ENCODE results near the gene SLC6A5. TPM values are rescaled to one million over a fixed set of nuclear protein-coding genes. Genes with fewer than 3 reads are reported as not detected.
"Not testable (repeated sequence)": the region's sequence is repeated elsewhere in the genome, so short reads cannot be mapped to it uniquely, and the experiment has no call there.

The SLC6A5 gene
- total and polyA plus RNA-seq, 2 experiments from 2014 or later: not detected

DNA sequence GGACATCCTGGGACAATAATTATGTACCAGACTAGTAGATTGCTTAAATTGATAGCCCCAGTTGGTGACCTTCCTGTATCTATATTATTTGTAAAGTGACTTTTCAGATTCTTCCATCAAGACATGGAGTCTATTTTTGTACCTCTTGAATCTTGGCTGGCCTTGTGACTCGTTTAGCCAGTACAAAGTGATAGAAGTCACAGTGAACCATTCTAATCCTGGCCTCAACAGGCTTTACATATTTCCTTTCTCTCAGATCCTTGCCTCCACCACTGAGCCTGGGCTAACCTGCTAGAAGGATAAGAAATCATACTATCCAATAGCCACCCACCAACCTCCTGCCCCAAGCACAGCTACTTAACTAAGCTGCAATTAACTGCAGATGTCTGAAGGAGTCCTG is 37.5 kb upstream of the SLC6A5 start:
- H3K36me3 ChIP-seq: no peaks in the 10 kb centered on the region
- no peak overlapping the region for H3K27ac ChIP-seq
- no peaks in the 10 kb centered on the region for H3K9me3 ChIP-seq (ENCODE audit: low read depth)
- no peak for DNase-seq (ENCODE audit: low read depth in 1 of 2, low spot score in 1 of 2)
- H3K4me1 ChIP-seq (ENCODE audit: low read depth): no peaks in the 10 kb centered on the region
- TF ChIP-seq, protein P1, sequence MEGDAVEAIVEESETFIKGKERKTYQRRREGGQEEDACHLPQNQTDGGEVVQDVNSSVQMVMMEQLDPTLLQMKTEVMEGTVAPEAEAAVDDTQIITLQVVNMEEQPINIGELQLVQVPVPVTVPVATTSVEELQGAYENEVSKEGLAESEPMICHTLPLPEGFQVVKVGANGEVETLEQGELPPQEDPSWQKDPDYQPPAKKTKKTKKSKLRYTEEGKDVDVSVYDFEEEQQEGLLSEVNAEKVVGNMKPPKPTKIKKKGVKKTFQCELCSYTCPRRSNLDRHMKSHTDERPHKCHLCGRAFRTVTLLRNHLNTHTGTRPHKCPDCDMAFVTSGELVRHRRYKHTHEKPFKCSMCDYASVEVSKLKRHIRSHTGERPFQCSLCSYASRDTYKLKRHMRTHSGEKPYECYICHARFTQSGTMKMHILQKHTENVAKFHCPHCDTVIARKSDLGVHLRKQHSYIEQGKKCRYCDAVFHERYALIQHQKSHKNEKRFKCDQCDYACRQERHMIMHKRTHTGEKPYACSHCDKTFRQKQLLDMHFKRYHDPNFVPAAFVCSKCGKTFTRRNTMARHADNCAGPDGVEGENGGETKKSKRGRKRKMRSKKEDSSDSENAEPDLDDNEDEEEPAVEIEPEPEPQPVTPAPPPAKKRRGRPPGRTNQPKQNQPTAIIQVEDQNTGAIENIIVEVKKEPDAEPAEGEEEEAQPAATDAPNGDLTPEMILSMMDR (IDR thresholded peaks at IDR 0.05; ENCODE audit: low read depth, low read length): no peak
- peaks cover 2% of the 10 kb centered on the region for H3K27me3 ChIP-seq
- no peak overlapping the region for H3K4me3 ChIP-seq

DNA sequence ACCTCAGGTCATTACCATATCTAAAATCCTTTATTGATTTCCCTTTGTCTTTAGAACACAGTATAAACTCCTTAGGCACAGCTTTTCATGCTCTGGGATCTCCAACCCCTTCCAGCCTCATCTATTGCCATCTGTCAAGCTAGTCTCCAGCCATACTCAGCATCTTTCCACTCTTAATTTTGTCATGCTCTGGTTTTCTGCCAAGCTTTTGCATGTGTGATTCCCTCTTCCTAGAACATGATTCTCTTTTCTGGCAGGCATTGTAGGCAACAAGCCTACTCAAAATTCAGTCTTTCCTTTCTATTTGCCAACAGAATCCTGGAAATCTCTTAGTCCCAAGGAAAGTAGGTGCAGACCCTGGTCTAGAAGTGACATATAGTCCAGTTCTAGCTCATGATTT is 35.5 kb upstream of the SLC6A5 start:
- no peak for DNase-seq (ENCODE audit: low read depth in 1 of 2, low spot score in 1 of 2)
- no peaks in the 10 kb centered on the region for H3K4me1 ChIP-seq (ENCODE audit: low read depth)
- TF ChIP-seq, protein P1 (IDR thresholded peaks at IDR 0.05; ENCODE audit: low read depth, low read length): no peak
- H3K4me3 ChIP-seq: no peak overlapping the region
- H3K9me3 ChIP-seq (ENCODE audit: low read depth): no peaks in the 10 kb centered on the region
- no peak overlapping the region for H3K27ac ChIP-seq
- peaks cover 2% of the 10 kb centered on the region for H3K27me3 ChIP-seq
- no peaks in the 10 kb centered on the region for H3K36me3 ChIP-seq

DNA sequence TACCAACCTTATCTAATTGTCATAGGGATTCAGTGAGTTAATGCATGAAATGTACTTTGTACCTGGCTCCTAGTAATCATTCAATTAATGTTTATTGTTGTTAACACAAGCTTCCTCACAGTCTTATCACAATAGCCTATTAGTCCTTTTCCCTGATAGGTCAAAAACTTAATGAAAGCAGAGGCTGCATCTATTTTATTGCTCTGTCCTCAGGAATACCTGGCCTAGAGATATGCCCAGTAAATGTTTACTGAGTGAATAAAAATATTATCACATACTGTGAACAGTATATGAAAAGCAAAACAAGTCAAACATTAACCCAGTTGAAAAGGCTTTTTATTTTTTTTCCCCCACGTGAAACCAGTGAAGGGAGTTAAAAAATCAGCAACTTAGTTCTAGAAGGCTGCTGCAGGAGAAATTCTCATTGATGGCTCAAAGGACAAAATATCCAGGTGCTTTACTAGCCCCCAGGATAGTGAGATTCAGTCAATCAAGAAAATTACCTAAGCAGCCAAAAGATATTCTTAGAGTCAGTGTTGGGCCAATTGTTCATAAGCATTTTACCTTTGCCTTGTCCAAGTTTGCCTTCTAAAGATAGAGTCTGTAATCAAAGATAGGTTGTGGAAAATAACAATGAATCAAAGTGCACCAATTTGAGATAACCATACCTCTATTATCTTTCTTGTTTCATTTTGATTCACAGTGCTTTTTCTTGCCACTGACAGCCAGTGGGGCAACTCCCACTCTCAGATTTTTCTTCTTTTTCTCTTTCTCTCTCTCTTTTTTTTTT is 34.4 kb upstream of the SLC6A5 start:
- Histone ChIP-seq H3K9me3 (ENCODE audit: low read depth) (no peaks in the 10 kb centered on the region), H3K4me3 (no peak overlapping the region), H3K27ac (no peak overlapping the region), H3K27me3 (peaks cover 2% of the 10 kb centered on the region), H3K36me3 (no peaks in the 10 kb centered on the region), H3K4me1 (ENCODE audit: low read depth) (no peaks in the 10 kb centered on the region)
- DNase-seq (ENCODE audit: low read depth in 1 of 2, low spot score in 1 of 2): no peak
- TF ChIP-seq, protein P1 (IDR thresholded peaks at IDR 0.05; ENCODE audit: low read depth, low read length): no peak

DNA sequence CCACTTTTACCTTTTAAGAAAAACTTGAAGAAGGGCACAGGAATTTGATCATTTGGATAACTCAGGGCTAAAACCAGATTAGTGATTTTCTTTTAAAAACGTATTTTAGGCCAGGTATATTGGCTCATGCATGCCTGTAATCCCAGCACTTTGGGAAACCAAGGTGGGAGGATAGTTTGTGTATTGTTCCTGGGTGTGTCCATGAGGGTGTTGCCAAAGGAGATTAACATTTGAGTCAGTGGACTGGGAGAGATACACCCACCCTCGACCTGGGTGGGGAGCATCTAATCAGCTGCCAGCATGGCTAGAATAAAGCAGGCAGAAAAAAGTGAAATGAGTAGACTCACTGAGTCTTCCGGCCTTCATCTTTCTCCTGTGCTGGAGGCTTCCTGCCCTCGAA is 33.3 kb upstream of the SLC6A5 start:
- H3K27ac ChIP-seq; H3K4me3 ChIP-seq; DNase-seq (ENCODE audit: low read depth in 1 of 2, low spot score in 1 of 2); H3K4me1 ChIP-seq (ENCODE audit: low read depth); H3K36me3 ChIP-seq; H3K27me3 ChIP-seq; H3K9me3 ChIP-seq (ENCODE audit: low read depth): not testable (repeated sequence)

DNA sequence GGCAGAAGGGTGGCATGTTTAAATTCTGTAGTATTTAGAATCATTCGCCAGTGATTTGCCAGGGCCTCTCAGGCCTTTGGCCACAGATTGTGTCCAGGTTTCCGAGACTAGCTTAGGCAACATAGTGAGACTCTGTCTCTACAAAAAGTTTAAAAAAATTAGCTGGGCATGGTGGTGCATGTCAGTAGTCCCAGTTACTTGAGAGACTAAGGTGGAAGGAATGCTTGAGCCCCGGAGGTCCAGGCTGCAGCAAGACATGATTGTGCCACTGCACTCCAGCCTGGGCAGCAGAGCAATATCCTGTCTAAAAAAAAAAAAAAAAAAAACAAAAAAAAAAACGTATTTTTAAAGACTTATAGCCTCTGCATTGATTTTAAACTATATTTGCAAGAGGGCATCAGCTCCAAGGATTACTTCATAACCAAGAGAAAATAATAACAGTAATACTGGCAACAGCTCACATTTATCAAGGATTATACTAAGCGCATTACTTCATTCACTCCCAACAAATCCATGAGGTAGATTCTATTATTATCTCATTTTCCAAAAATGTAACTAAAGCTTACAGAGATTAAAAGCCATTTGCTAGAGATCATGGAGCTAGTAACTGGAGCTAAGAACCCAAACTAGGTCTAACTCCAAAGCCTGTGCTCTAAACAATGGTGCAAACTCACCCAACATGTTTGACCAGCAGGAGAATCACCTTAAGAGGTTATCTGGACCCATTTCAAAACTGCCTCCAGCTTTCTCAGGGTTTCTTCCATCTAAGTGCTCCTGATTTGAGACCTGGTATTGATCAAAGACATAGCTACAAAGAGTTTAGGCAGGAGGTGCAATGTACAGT is 32.6 kb upstream of the SLC6A5 start:
- DNase-seq (ENCODE audit: low read depth in 1 of 2, low spot score in 1 of 2): no peak
- Histone ChIP-seq H3K4me3 (no peak overlapping the region), H3K27ac (no peak overlapping the region), H3K36me3 (no peaks in the 10 kb centered on the region), H3K27me3 (peaks cover 2% of the 10 kb centered on the region), H3K4me1 (ENCODE audit: low read depth) (no peaks in the 10 kb centered on the region), H3K9me3 (ENCODE audit: low read depth) (no peaks in the 10 kb centered on the region)
- TF ChIP-seq, protein P1 (IDR thresholded peaks at IDR 0.05; ENCODE audit: low read depth, low read length): no peak

DNA sequence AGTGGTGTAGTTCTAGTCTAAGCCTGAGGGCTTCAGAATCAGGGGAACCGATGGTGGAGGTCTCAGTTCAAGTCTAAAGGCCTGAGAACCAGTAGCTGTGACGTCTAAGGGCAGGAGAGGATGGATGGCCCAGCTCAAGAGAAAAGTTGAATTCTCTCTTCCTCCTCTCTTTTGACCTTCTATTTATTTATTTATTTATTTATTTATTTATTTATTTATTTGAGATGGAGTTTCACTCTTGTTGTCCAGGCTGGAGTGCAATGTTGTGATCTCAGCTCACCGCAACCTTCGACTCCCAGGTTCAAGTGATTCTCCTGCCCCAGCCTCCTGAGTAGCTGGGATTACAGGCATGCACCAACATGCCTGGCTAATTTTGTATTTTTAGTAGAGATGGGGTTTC is 19.7 kb upstream of the SLC6A5 start:
- not testable (repeated sequence) for H3K4me3 ChIP-seq; DNase-seq (ENCODE audit: low read depth in 1 of 2, low spot score in 1 of 2); H3K36me3 ChIP-seq; H3K27me3 ChIP-seq; H3K9me3 ChIP-seq (ENCODE audit: low read depth); H3K4me1 ChIP-seq (ENCODE audit: low read depth); H3K27ac ChIP-seq
